Glutamatergic neuron (in vitro differentiated cells): ENCODE measurements around the gene JAG1. TPM values are rescaled to one million over a fixed set of nuclear protein-coding genes. Genes with fewer than 3 reads are reported as not detected.

Experiments used
- DNase-seq: peaks from one replicate; pipeline ENCODE4 v3.0.0; 2022
- H3K27ac Mint-ChIP-seq: one replicate; pipeline ENCODE4 v1.8.0; 2020; ENCODE audit warnings: mild to moderate bottlenecking, mixed read lengths, inconsistent platforms; ENCODE audit not compliant: unreplicated experiment
- H3K27me3 Mint-ChIP-seq: one replicate; pipeline ENCODE4 v1.8.0; 2020; ENCODE audit warnings: mild to moderate bottlenecking, moderate library complexity, mixed read lengths, inconsistent platforms; ENCODE audit not compliant: unreplicated experiment
- H3K36me3 Mint-ChIP-seq: one replicate; pipeline ENCODE4 v1.8.0; 2020; ENCODE audit warnings: mild to moderate bottlenecking, mixed read lengths, inconsistent platforms; ENCODE audit not compliant: unreplicated experiment
- H3K4me1 Mint-ChIP-seq: one replicate; pipeline ENCODE4 v1.8.0; 2020; ENCODE audit warnings: mild to moderate bottlenecking, low read depth, mixed read lengths, inconsistent platforms; ENCODE audit not compliant: unreplicated experiment
- H3K4me3 Mint-ChIP-seq: one replicate; pipeline ENCODE4 v1.8.0; 2020; ENCODE audit warnings: mild to moderate bottlenecking, mixed read lengths, inconsistent platforms; ENCODE audit not compliant: unreplicated experiment
- H3K9me3 Mint-ChIP-seq: one replicate; pipeline ENCODE4 v1.8.0; 2020; ENCODE audit warnings: mild to moderate bottlenecking, moderate library complexity, mixed read lengths, inconsistent platforms; ENCODE audit not compliant: unreplicated experiment
- total RNA-seq: library from RNA; stranded (reverse); fragmentation: NEBNext Ultra II Directional; extraction: Animal tissue kit (Norgen Biotek cat#: 25700); gene quantifications from one replicate; pipeline ENCODE4 v1.2.1, GENCODE V29; 2021; ENCODE audit not compliant: unreplicated experiment
- TF ChIP-seq, protein P1 (sequence below): fragments of 200-600 bp; sonication (generic); IDR thresholded peaks from one replicate; pipeline ENCODE4 v1.5.0; 2021; ENCODE audit not compliant: partially characterized antibody, unreplicated experiment

Gene JAG1
- total RNA-seq, 1 donor from 2014 or later = 11.4 TPM

GRCh38 chr20:10719740-10720385, 46.1 kb upstream of the JAG1 start:
- H3K9me3 Mint-ChIP-seq = no peaks in the 10 kb centered on the region

GRCh38 chr20:10718661-10719060, 44.9 kb upstream of the JAG1 start:
- Mint-ChIP-seq H3K27ac (no peak overlapping the region), H3K9me3 (no peaks in the 10 kb centered on the region), H3K4me1 (peaks cover 24% of the 10 kb centered on the region), H3K4me3 (no peak overlapping the region), H3K27me3 (no peaks in the 10 kb centered on the region), H3K36me3 (no peaks in the 10 kb centered on the region)
- TF ChIP-seq, protein P1, sequence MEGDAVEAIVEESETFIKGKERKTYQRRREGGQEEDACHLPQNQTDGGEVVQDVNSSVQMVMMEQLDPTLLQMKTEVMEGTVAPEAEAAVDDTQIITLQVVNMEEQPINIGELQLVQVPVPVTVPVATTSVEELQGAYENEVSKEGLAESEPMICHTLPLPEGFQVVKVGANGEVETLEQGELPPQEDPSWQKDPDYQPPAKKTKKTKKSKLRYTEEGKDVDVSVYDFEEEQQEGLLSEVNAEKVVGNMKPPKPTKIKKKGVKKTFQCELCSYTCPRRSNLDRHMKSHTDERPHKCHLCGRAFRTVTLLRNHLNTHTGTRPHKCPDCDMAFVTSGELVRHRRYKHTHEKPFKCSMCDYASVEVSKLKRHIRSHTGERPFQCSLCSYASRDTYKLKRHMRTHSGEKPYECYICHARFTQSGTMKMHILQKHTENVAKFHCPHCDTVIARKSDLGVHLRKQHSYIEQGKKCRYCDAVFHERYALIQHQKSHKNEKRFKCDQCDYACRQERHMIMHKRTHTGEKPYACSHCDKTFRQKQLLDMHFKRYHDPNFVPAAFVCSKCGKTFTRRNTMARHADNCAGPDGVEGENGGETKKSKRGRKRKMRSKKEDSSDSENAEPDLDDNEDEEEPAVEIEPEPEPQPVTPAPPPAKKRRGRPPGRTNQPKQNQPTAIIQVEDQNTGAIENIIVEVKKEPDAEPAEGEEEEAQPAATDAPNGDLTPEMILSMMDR = no peak
- no peak for DNase-seq

More at GRCh38 chr20:10719740-10720385, 46.1 kb upstream of the JAG1 start:
- H3K27ac Mint-ChIP-seq = no peak overlapping the region
- TF ChIP-seq, protein P1 = no peak
- H3K36me3 Mint-ChIP-seq = no peaks in the 10 kb centered on the region
- H3K27me3 Mint-ChIP-seq = no peaks in the 10 kb centered on the region
- H3K4me1 Mint-ChIP-seq = peaks cover 24% of the 10 kb centered on the region
- no peak overlapping the region for H3K4me3 Mint-ChIP-seq
- no peak for DNase-seq

- Mint-ChIP-seq H3K9me3 (no peaks in the 10 kb centered on the region), H3K36me3 (no peaks in the 10 kb centered on the region), H3K4me1 (peaks cover 35% of the 10 kb centered on the region), H3K4me3 (no peak overlapping the region), H3K27ac (no peak overlapping the region), H3K27me3 (no peaks in the 10 kb centered on the region)
- DNase-seq = no peak
- TF ChIP-seq, protein P1 = no peak
These were observed 43.1 kb upstream of the JAG1 start for GRCh38 chr20:10716855-10717254.

GRCh38 chr20:10715035-10715434, 41.2 kb upstream of the JAG1 start:
- H3K27me3 Mint-ChIP-seq = no peaks in the 10 kb centered on the region
- H3K4me1 Mint-ChIP-seq = peaks cover 22% of the 10 kb centered on the region
- no peaks in the 10 kb centered on the region for H3K9me3 Mint-ChIP-seq
- H3K4me3 Mint-ChIP-seq = no peak overlapping the region
- no peaks in the 10 kb centered on the region for H3K36me3 Mint-ChIP-seq
- H3K27ac Mint-ChIP-seq = no peak overlapping the region
- no peak for DNase-seq
- TF ChIP-seq, protein P1 = no peak

DNA sequence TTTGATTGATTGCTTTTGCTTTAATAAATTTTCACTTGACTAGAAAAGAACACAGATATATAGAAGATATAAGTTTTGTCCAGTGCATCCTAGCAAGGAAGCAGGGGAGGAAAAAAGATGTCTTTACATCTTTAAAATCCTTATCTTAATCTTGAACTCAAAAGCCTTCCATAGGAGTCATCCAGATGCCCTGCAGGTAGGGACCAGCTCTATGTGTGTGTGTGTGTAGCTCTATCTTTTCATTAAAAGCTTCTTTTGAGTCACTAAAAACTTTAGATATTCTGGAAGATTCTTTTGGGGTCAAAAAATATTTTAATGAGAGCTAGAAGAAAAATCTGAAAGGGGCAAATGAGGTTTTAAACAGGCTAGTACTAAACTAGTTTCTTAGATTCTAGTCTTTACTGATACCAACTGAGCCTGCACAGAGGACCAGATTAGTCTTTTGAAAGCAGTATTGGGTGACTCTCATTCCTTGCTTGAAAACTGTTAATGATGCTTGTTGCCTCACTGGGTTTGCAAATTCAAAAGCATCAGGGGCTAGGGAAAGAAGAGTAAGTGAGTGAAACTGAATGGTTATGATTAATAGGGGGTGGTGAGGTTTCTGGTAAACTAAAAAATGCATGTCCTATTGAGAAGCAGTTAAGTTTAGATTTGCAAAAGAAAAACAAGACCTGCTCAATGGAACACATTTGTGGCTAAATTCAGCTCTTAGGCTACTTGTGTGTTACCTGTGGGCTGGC, 40.6 kb upstream of the JAG1 start:
- peaks cover 22% of the 10 kb centered on the region for H3K4me1 Mint-ChIP-seq
- DNase-seq = no peak
- no peak overlapping the region for H3K27ac Mint-ChIP-seq
- H3K4me3 Mint-ChIP-seq = no peak overlapping the region
- no peaks in the 10 kb centered on the region for H3K9me3 Mint-ChIP-seq
- TF ChIP-seq, protein P1 = no peak
- no peaks in the 10 kb centered on the region for H3K27me3 Mint-ChIP-seq
- no peaks in the 10 kb centered on the region for H3K36me3 Mint-ChIP-seq
